BLaER1 treated with 17β-estradiol and CSF1 and Interleukin-3, amounts not matched to agents 10 nM and 100 nM (cell line): ENCODE data around the gene IFNK.
A peak's percentile ranks its signal among the peaks of the same experiment; 100 is the strongest.

ENCODE experiments used
- H3K27ac ChIP-seq, 11 experiments: shearing (Covaris generic); formaldehyde crosslinking; 2 replicates each; pipeline ENCODE4 v1.8.1; 2022
- H3K27me3 ChIP-seq, 11 experiments: shearing (Covaris generic); formaldehyde crosslinking; 2 replicates each; pipeline ENCODE4 v1.8.1; 2022
- H3K36me3 ChIP-seq, 11 experiments: shearing (Covaris generic); formaldehyde crosslinking; 2 replicates each; pipeline ENCODE4 v1.8.1; 2022
- H3K4me1 ChIP-seq, 10 experiments: shearing (Covaris generic); formaldehyde crosslinking; 2 replicates each; pipeline ENCODE4 v1.8.1; 2022
- H3K4me2 ChIP-seq, 11 experiments: shearing (Covaris generic); formaldehyde crosslinking; 2 replicates each; pipeline ENCODE4 v1.8.1; 2022
- H3K4me3 ChIP-seq, 10 experiments: shearing (Covaris generic); formaldehyde crosslinking; 2 replicates each; pipeline ENCODE4 v1.8.1; 2022
- H3K9ac ChIP-seq, 11 experiments: shearing (Covaris generic); formaldehyde crosslinking; 2 replicates each; pipeline ENCODE4 v1.8.1; 2022
- H3K9me3 ChIP-seq, 11 experiments: shearing (Covaris generic); formaldehyde crosslinking; replicated peaks in 1 of 11; 2 replicates each; pipeline ENCODE4 v1.8.1; 2022
- H4K20me1 ChIP-seq, 11 experiments: shearing (Covaris generic); formaldehyde crosslinking; 2 replicates each; pipeline ENCODE4 v1.8.1; 2022
- Cebpa-rat ChIP-seq, 11 experiments: shearing (Covaris generic); IDR thresholded peaks; 2 replicates each; pipeline ENCODE4 v1.8.1; 2022

Gene IFNK

DNA sequence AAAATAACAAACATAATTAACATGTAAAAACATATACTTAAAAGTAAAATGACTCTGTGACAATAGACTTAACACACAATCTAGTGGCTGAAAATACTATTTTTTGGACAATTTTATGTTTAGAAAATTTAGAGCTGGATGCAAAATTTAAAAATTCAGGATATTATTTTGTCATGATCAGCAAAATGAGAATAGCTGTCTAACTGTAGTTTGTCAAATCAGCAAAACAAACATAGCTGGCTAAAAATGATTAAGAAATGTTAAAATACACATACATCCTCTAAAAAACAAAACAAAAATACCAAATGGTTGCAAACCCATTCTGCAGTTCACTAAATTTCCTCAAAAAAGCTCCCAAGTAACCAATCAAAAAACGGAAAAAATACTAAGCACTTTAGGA lies 30.6 kb downstream of the IFNK start:
- no peak overlapping the region for H3K9ac ChIP-seq
- H3K4me3 ChIP-seq, result no peak overlapping the region
- peaks cover 0 to 13% (median 0%) of the 10 kb centered on the region in 10 experiments; a peak in 4 of 20 replicates for H3K4me1 ChIP-seq
- H3K27me3 ChIP-seq, result no peaks in the 10 kb centered on the region
- H4K20me1 ChIP-seq, result peaks cover 0 to 7% (median 0%) of the 10 kb centered on the region in 11 experiments; a peak in 2 of 22 replicates
- H3K4me2 ChIP-seq, result no peak overlapping the region; a peak in 1 of 22 replicates
- TF ChIP-seq Cebpa-rat (IDR thresholded peaks at IDR 0.05), result no peak
- H3K36me3 ChIP-seq, result peaks cover 51 to 94% (median 71%) of the 10 kb centered on the region in 11 experiments
- no peak overlapping the region for H3K27ac ChIP-seq
- no peaks in the 10 kb centered on the region for H3K9me3 ChIP-seq

DNA sequence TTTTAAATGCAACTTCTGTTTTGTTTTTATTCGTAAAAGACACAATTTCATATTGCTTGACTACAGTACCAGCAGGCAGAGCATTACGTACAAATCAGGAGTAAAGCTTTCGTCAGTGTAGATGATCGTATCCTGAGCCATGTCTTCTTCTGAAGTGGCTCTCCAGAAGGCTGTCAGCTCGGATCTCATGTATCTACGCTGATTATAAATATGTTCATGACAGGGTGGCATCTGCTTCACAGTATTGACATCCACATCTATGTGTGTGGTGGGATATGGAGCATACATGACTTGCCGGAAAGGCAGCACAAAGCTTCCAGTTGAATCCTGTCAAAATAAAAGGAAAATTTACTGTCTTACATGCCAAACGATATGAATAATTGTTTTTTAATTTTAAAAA lies 32.4 kb downstream of the IFNK start:
- Histone ChIP-seq H3K9me3 (no peaks in the 10 kb centered on the region), H3K4me3 (no peak overlapping the region), H3K27me3 (no peaks in the 10 kb centered on the region), H3K27ac (no peak overlapping the region), H3K4me1 (peaks cover 0 to 13% (median 0%) of the 10 kb centered on the region in 10 experiments; a peak in 4 of 20 replicates), H3K36me3 (peaks cover 57 to 99% (median 79%) of the 10 kb centered on the region in 11 experiments), H3K4me2 (no peak overlapping the region), H4K20me1 (peaks cover 0 to 7% (median 0%) of the 10 kb centered on the region in 11 experiments; a peak in 2 of 22 replicates), H3K9ac (no peak overlapping the region)
- no peak for TF ChIP-seq Cebpa-rat (IDR thresholded peaks at IDR 0.05)

DNA sequence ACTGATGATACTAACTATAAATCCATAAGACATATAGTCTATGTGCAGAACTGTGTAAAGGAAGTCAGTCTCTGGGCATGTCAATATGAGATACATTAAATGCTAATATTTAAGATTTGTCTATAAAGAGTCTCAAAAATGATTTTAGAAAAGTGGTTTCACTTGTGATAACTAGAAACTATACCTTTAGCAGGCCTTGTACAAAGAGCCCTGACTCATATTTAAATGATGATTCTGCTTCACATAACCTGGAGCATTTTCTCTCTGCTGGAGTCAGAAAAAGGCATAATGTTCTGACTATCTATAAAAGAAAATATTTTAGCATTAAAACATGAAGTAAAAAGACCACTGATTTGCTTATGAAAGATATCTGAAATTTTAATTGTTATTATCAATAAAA lies 34.2 kb downstream of the IFNK start:
- Histone ChIP-seq H3K9ac (no peak overlapping the region), H3K4me1 (peaks cover 0 to 22% (median 0%) of the 10 kb centered on the region in 10 experiments; a peak in 6 of 20 replicates), H3K4me3 (no peak overlapping the region), H3K36me3 (peaks cover 47 to 96% (median 72%) of the 10 kb centered on the region in 11 experiments), H4K20me1 (peaks cover 0 to 6% (median 0%) of the 10 kb centered on the region in 11 experiments; a peak in 1 of 22 replicates), H3K4me2 (no peak overlapping the region), H3K9me3 (no peaks in the 10 kb centered on the region), H3K27ac (no peak overlapping the region), H3K27me3 (no peaks in the 10 kb centered on the region)
- no peak for TF ChIP-seq Cebpa-rat (IDR thresholded peaks at IDR 0.05)

DNA sequence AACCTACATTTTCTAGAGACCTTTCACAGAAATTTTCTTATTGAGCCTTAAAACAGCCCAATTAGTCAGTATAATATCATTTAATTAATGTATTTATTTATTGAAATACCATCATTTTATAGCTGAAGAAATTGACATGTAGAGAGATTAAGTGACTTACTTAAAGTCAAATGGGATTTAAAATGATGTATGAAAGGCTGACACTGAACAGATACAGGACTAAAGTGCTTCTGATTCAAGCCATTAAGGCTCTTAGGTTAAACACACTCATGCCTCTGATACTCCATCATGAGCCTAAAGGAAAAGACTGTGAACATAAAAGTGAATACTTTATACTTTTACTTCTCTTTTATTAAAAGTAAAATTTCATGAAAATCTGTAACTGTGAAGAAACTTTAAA lies 36.4 kb downstream of the IFNK start:
- no peak overlapping the region for H3K4me2 ChIP-seq
- H3K4me3 ChIP-seq, result no peak overlapping the region
- no peak overlapping the region for H3K9ac ChIP-seq
- no peaks in the 10 kb centered on the region for H4K20me1 ChIP-seq
- peaks cover 0 to 33% (median 8%) of the 10 kb centered on the region in 10 experiments; a peak in 11 of 20 replicates for H3K4me1 ChIP-seq
- H3K9me3 ChIP-seq, result no peaks in the 10 kb centered on the region
- no peak overlapping the region for H3K27ac ChIP-seq
- TF ChIP-seq Cebpa-rat (IDR thresholded peaks at IDR 0.05), result no peak
- H3K36me3 ChIP-seq, result peaks cover 29 to 88% (median 59%) of the 10 kb centered on the region in 11 experiments
- no peaks in the 10 kb centered on the region for H3K27me3 ChIP-seq

DNA sequence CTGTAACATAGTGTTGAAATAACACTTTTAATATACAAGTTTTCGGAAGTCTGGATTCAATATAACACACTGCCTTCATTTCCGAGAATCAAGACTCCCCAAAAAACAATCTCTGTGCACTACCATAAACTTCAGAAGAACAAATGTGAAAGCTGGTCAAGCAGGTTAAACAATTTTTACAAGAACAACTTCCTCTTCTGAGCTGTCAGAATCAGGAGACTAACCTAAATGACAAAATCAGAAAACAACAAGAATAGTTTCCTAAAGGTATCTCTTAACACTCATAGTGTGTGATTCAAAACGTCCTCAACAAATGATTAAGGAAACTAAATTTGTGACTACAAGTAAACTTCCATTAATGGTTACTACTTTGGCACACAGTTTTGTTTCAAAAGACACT lies 37.6 kb downstream of the IFNK start:
- no peak for TF ChIP-seq Cebpa-rat (IDR thresholded peaks at IDR 0.05)
- H3K36me3 ChIP-seq, result peaks cover 26 to 88% (median 59%) of the 10 kb centered on the region in 11 experiments; a peak in 21 of 22 replicates
- no peak overlapping the region for H3K27ac ChIP-seq
- no peaks in the 10 kb centered on the region for H3K27me3 ChIP-seq
- peaks cover 0 to 42% (median 15%) of the 10 kb centered on the region in 10 experiments; a peak in 12 of 20 replicates for H3K4me1 ChIP-seq
- H4K20me1 ChIP-seq, result no peaks in the 10 kb centered on the region
- H3K4me3 ChIP-seq, result no peak overlapping the region
- H3K9ac ChIP-seq, result no peak overlapping the region
- no peak overlapping the region for H3K4me2 ChIP-seq
- H3K9me3 ChIP-seq, result no peaks in the 10 kb centered on the region

DNA sequence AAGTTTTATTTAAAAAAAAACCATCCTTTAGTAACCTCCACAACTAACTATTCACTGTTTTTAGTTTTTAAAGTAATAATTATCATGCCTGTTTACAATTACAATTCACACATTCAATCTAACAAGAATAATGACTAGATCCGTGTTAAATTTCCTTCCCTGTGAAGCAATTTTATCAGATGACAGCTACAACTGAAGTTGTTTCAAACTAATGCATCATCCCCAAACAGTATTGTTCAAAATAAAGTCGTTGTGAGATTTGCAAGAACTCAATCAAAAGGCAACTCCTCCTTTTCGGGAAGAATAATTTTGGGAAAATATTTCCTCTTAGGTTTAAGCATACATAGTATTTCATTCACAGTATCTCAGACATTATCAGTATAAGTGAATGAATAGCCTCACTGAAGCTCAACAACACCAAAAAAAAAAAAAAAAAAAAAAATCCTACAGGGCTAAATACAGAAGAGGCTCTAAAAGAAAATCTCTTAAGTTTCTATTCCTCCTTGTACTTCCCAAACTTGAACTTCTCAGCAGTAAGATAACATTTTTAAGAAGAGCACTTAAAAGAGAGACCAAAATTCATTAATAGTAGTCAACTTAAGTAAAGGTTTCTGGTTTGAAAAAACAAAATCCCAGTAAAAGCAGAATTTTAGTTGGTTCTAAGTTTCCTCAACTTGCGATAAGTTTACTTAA lies 39.8 kb downstream of the IFNK start:
- H4K20me1 ChIP-seq, result no peaks in the 10 kb centered on the region
- H3K9ac ChIP-seq, result peak overlapping the region in 4 of 11 experiments; percentile 40 to 59 (median 52); a peak in 7 of 22 replicates
- no peaks in the 10 kb centered on the region for H3K9me3 ChIP-seq
- no peaks in the 10 kb centered on the region for H3K27me3 ChIP-seq
- TF ChIP-seq Cebpa-rat (IDR thresholded peaks at IDR 0.05), result no peak
- peak overlapping the region in 2 of 10 experiments; percentile 4 to 14; a peak in 1 of 20 replicates for H3K4me3 ChIP-seq
- H3K36me3 ChIP-seq, result peaks cover 23 to 74% (median 49%) of the 10 kb centered on the region in 11 experiments; a peak in 21 of 22 replicates
- peaks cover 0 to 60% (median 15%) of the 10 kb centered on the region in 10 experiments; a peak in 12 of 20 replicates for H3K4me1 ChIP-seq
- peak overlapping the region in 5 of 11 experiments; percentile 57 to 83 (median 75); a peak in 9 of 22 replicates for H3K4me2 ChIP-seq
- peak overlapping the region in 5 of 11 experiments; percentile 60 to 79 (median 75); a peak in 10 of 22 replicates for H3K27ac ChIP-seq

DNA sequence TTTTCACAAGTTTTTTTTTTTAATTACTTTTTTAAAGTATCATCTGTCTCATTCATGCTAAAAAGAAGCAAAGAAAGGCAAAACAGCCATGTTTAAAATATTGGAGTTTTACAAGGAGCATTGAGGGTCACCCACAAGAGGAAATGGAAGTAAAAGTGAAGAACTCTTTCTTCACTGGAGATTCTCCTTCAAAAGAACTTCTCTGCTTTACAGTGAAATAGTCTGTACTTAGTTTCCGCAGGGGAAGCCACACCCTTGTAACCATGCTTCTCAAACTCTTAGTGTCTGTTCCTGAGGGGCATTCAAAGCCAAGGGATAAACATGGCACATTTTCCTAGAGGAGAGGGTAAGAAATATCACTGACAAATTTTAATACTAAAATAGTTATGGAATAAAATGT lies 40.6 kb downstream of the IFNK start:
- no peaks in the 10 kb centered on the region for H3K9me3 ChIP-seq
- peak overlapping the region in 1 of 10 experiments; percentile 14; a peak in 1 of 20 replicates for H3K4me3 ChIP-seq
- no peaks in the 10 kb centered on the region for H4K20me1 ChIP-seq
- peak overlapping the region in 5 of 11 experiments; percentile 57 to 83 (median 75); a peak in 10 of 22 replicates for H3K4me2 ChIP-seq
- TF ChIP-seq Cebpa-rat (IDR thresholded peaks at IDR 0.05), result no peak
- H3K27ac ChIP-seq, result peak overlapping the region in 6 of 11 experiments; percentile 21 to 79 (median 70); a peak in 11 of 22 replicates
- peaks cover 0 to 60% (median 15%) of the 10 kb centered on the region in 10 experiments; a peak in 12 of 20 replicates for H3K4me1 ChIP-seq
- peaks cover 23 to 66% (median 44%) of the 10 kb centered on the region in 11 experiments; a peak in 21 of 22 replicates for H3K36me3 ChIP-seq
- H3K27me3 ChIP-seq, result no peaks in the 10 kb centered on the region
- peak overlapping the region in 4 of 11 experiments; percentile 48 to 59 (median 52); a peak in 8 of 22 replicates for H3K9ac ChIP-seq

DNA sequence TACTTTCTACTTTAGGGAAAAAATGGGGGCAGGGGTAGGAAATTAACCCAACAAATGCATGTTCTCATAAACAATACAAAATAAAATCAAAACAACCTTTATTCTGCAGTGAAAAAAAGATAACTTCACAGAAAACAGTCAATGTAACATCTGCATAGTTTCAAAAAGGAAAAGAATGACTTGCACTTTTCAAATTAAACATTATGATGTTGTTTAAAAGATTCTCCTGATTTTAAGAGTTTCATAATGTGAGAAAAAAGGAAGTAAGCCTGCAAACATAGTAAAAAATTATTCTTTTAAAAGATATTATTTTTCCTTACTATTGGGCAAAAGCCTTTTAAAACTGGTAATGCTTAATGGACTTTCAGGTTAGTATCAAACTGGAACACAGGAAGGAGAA lies 41.6 kb downstream of the IFNK start:
- peak overlapping the region in 7 of 11 experiments; percentile 6 to 79 (median 65); a peak in 11 of 22 replicates for H3K27ac ChIP-seq
- no peaks in the 10 kb centered on the region for H3K9me3 ChIP-seq
- H3K36me3 ChIP-seq, result peaks cover 20 to 56% (median 35%) of the 10 kb centered on the region in 11 experiments; a peak in 21 of 22 replicates
- peaks cover 0 to 68% (median 15%) of the 10 kb centered on the region in 10 experiments; a peak in 12 of 20 replicates for H3K4me1 ChIP-seq
- TF ChIP-seq Cebpa-rat (IDR thresholded peaks at IDR 0.05), result no peak
- no peaks in the 10 kb centered on the region for H4K20me1 ChIP-seq
- no peaks in the 10 kb centered on the region for H3K27me3 ChIP-seq
- peak overlapping the region in 5 of 11 experiments; percentile 16 to 83 (median 75); a peak in 6 of 22 replicates for H3K4me2 ChIP-seq
- H3K4me3 ChIP-seq, result 0 out of 20 replicates have a peak overlapping the region, but pooled peaks of 1 of the 10 experiments have one; percentile 1
- H3K9ac ChIP-seq, result peak overlapping the region in 2 of 11 experiments; percentile 48 to 55; a peak in 2 of 22 replicates

DNA sequence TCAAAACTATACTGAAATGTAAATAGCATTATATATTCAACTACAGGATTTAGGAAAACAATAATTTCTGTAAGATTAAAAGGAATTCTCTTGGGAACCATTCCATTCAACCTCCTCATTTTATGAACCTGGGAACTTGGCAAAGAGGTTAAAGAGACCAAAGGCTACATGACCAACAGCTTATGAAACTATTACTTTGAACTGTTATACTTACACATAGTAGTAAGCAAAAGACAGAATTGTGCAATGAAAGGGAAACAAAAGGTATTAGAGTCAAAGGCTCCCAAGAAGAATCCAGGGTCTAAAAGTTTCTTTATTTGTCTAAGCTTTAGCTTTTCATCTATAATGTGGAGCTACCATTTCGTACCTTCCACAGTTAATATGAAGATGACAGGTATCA lies 42.0 kb downstream of the IFNK start:
- Histone ChIP-seq H3K4me3 (0 out of 20 replicates have a peak overlapping the region, but pooled peaks of 1 of the 10 experiments have one; percentile 1), H3K4me1 (peaks cover 0 to 72% (median 15%) of the 10 kb centered on the region in 10 experiments; a peak in 12 of 20 replicates), H3K27me3 (no peaks in the 10 kb centered on the region), H3K9me3 (no peaks in the 10 kb centered on the region), H4K20me1 (no peaks in the 10 kb centered on the region), H3K27ac (peak overlapping the region in 7 of 11 experiments; percentile 6 to 79 (median 60); a peak in 8 of 22 replicates), H3K36me3 (peaks cover 17 to 52% (median 32%) of the 10 kb centered on the region in 11 experiments; a peak in 21 of 22 replicates), H3K9ac (peak overlapping the region in 1 of 11 experiments; percentile 55; a peak in 1 of 22 replicates), H3K4me2 (peak overlapping the region in 6 of 11 experiments; percentile 16 to 83 (median 71); a peak in 6 of 22 replicates)
- no peak for TF ChIP-seq Cebpa-rat (IDR thresholded peaks at IDR 0.05)
